COLO668 (cell line): ENCODE results near the gene AK2.
"Not testable (repeated sequence)": the region's sequence is repeated elsewhere in the genome, so short reads cannot be mapped to it uniquely, and the experiment has no call there.

Experiments used
- DNase-seq: peaks from one replicate; lab custom pipeline; 2025; ENCODE audit not compliant: unreplicated experiment; lab: John Stamatoyannopoulos, UW

The AK2 gene

GRCh38 chr1:33025180-33025569 lies 11.5 kb downstream of the AK2 start:
- no peak for DNase-seq

DNA sequence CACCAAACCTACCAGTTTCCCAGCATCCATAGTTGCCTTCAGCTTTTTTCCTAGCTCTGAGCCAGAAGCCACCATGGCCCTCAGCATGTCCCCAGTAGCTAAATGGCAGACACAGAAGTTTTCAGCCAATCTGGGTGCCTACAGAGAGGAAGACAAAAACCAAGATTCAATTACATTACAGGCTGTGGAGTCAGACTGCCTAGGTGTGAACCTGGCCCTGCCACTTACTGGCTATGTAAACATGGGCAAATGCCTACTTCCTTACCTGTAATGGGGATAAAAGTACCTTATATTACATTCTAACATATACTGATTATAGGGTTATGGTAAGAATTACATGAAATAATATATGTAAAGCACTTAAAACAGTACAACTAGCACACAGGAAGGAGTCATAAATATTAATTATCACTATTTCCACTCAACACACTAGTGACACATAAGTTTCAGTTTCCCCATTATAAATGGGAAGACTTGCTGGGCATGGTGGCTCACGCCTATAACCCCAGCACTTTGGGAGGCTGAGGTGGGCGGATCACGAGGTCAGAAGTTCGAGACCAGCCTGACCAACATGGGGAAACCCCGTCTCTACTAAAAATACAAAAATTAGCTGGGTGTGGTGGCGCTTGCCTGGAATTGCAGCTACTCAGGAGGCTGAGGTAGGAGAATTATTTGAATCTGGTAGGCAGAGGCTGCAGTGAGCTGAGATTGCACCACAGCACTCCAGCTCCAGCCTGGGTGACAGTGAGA lies 12.1 kb downstream of the AK2 start:
- not testable (repeated sequence) for DNase-seq

DNA sequence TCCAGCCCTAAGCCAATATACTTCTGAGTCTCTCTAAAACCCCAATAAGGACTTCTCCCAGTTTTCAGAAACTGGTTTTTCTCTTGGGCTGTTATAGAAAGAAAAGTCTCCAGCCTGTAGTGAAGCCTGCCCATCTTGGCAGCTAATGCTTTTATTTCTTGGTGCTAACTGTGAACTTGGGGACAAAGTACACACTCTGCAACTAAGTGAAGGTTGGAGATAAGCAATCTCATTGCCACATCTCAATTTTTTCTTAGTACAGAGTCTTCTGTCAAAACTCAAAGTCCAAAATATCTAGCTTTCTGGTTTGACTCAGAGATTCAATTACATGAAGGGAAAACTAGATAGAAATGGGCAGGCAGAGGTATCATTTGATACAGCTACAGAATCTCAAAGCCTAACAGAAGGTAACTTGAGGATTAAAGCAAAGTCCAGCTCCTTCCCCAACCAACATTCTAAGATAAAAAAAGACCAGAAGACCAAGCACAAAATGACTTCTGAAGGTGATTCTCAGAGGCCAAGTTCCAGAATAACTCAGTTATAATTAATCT lies 14.0 kb downstream of the AK2 start:
- DNase-seq: no peak

DNA sequence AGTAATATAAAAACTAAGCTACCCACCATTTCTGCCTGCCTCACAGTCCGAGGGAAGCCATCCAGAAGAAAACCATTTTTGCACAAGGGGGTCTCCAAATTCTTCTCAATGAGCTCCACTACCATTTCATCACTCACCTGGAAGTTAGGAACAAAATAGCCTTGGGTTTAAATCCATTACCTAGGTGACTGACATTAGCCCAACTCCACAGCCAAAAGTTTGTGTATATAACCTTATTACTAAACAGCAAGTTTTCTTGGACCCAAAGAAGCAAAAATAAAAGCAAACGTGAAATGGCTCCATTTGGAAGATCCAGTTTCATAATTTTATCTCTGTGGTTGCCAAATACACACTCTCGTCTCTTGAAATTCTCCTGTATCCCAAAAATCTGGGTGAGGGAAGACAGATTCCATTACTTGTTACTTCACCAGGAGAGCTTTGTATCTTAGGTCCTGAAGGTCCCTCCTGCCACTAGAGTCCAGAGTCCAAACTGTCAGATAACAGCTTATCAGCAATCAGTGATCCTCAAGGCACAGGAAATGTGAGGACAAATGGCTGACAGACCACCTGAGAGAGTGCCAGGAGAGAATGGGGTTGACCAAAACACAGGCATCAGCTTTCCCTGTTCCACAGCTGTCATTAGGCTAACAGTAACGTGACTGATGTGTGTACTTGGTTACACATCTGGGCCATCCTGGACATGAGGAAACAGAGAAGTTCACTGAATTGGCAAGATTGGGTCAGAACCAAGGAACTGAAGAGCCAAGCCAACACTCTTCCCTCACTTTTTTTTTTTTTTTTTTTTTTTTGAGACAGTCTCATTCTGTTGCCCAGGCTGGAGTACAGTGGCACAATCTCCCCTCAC lies 14.9 kb downstream of the AK2 start:
- DNase-seq: no peak

GRCh38 chr1:33018112-33018511 lies 18.6 kb downstream of the AK2 start:
- DNase-seq: no peak

DNA sequence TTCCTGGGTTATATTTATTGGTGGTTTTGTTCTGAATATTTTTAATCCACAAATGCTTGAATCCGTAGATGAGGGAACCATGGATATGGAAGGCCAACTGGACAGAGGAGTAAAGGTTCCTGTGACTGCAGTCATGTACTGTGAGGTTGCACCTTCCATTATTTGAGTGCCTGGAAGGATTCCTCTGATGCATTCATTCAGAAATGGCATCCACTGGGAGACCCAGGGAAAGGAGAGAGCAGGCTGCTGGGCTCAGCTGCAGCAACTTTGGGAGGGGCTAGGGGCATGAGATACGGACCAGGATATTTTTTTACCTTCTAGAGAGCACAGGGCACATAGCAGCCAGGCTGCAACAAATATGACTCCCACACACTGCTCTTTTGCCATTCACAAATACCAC lies 19.5 kb downstream of the AK2 start:
- DNase-seq: no peak

DNA sequence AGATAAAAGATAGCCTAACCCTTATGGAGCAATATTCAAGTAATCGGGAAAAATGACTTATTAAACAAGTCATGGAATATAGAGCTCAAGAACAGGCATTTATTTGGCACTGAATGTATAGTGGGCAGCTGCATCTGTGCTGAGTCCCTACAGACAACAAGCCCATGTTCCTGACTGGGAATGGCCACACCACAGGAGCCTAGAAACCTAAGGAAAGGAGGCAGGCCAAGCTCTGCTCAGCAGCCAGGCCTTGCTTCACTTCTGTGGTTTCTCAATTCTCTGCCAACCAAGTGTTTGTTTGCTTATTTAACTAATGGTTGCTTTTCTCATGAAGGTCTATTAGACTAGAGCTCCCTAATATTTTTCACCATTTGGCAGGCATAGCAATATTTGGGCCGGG lies 21.5 kb downstream of the AK2 start:
- DNase-seq: no peak

- no peak for DNase-seq
Observed at GRCh38 chr1:33014464-33015163, 22.1 kb downstream of the AK2 start.

DNA sequence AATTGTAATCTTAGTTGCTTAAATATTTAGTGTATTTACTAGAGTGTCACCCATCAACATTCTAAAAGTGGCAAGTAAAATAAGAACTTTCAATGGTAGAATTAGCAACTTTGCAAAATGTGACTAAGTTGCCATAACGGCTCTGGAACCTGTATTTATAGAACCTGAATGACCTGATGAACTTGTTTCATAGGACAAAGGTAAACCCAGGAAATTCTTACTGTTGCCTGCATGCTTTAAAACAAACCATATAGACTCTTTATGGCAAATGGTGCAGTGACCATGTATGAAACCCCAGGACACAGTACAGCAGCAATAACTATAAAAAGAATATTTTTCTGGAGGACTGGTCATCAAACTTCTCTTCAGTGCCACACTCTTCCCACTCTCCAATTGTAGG lies 22.9 kb downstream of the AK2 start:
- DNase-seq: no peak

DNA sequence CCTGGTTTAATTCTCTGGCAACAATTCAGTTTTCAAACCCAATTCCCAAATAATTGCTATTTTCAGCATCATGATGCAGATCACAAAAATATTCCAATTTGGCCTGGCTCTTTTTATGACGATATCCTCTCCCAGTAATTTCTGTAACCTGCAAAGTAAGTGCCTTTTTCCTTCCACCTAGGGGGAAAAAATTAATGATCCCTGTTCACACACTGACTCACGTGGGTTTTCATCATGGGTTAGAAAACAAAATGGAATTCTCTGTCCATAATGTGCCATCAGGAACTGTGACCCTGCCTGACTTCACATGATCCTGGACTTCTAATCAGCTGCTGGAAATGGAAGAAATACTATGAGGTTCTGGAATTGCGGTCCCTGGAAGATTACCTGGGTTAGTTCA lies 24.5 kb downstream of the AK2 start:
- DNase-seq: no peak

DNA sequence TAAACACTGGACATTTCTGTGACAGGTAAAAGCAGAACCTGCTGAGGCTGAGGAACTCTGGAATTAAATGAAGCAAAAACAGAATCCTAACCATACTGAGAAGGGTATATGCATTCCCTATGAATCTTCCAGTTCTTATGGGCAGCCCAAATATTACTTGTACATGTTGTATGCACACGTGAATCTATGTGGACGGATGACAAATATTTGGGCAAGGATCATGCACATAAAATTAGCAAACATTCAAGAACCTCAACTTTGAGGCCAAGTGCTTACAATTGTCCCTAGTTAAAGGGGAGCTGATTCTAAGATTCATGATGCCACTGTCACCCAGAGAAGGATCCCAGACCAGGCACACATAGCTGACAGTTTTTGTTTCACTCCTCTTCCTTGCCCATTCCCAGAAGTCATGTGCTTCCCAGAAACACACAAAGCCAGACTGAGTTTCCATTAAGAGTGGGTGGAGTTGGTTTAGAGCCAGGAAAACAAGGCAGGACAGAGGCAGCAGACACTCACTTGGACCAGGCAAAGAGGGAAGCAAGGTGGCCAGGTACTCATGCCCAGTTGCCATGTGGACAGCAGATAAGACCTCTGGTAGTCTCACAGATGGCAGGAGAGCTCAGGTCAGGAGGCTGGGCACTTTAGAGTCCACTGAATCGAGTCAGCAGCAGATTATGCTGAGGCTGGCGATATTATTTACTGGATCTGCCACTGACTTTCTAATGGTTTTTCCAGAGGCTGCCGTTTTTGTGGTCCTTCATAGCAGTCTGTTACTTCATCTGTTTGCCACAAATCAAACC lies 25.6 kb downstream of the AK2 start:
- no peak for DNase-seq

DNA sequence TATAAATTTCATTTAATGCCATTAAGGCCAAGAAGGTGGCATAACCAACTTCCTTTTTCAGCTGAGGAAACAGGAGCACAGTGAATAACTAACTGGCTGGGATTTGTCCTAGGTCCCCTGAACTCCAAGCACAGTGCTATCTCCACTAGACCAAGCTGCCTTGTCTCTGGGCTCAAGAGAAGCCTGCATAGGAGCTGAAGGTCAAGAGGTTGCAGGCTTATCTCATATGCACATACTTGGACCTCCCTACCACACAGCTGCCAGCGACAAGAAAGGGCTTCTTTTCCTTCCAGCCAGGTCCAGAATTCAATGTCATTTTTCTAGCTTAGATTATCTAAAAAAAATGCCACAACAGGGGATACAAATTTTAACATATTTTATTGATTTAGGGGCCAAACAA lies 27.1 kb downstream of the AK2 start:
- no peak for DNase-seq

DNA sequence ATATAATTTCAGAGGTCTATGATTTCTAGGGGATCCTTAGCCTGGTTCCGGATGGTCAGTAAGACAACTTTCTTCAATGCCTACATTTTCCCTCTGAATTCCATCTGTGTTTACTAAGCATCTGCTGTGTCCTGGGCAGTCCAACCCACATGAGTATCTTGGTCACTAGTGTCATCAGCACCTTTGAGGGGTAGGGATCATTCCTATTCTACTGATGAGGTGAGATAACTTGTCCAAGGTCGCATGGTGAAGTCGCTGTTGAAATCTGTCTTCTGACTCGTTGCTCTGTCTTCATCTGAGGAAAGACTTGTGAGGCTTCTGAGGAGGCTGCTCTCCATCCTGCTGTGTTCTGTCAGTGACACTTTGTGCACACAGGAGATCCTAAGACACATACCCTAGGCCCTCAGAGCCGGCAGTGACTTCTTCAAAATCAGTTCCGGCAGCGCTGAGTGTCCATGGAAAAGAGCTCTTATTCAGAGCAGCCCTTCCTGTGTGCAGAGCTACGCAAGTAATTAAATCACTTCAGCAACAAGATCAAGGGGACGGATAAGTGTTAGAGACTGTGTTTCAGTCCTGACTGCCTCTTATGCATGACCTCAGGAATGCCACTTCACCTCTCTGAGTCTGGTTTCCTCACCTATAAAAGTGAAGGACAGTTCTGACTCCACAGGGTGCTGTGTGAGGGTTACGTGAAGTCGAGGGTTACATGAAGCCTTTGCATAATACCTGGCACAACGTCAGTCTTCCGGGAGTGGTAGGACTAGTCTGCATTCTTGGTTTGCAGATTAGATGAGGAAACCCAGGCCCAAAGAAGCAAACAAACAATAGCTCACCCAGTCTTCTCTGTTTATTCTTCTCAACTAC lies 28.4 kb downstream of the AK2 start:
- DNase-seq: no peak

DNA sequence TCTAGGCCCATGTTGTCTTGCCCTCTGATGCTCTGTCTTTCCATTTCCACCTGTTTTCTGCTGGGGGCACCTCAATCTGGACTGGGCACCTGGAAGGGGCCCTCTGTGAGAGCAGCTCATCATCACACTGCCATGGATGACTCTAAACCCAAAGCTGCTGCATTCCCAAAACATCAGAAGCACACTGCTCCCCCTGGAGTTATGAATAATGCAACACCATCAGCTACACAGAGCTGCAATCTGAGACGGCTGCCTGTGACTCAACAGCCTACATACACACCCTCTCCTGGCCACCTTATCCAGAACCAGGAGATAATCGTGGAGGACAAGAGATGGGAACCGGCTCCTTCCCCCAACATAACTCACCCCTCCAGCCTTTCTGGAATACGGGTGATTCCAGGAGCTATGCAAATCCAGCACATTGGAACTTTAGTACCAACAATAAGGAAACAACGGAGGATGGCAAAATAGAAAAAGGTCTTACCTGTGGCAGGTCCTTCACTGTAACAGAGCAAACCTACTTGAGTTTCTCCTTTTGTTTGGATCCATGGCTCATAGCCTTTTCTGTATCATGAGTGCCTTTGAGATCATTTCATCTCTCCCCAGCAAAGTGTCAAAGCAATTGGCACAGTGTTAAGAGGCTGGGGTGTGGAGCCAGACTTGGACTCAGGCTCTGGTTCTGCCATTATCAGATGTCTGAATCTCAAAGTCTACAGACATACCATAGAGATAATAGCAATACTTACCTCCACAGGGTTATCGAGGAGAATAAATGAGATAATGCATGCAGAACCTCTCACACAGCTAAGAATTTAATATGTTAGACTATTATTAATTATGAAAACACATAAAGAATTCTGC lies 29.3 kb downstream of the AK2 start:
- no peak for DNase-seq

- no peak for DNase-seq
Observed at GRCh38 chr1:33005838-33006421, 30.8 kb downstream of the AK2 start.

GRCh38 chr1:33005117-33005837 lies 31.4 kb downstream of the AK2 start:
- no peak for DNase-seq

GRCh38 chr1:33004613-33005012 lies 32.1 kb downstream of the AK2 start:
- no peak for DNase-seq

DNA sequence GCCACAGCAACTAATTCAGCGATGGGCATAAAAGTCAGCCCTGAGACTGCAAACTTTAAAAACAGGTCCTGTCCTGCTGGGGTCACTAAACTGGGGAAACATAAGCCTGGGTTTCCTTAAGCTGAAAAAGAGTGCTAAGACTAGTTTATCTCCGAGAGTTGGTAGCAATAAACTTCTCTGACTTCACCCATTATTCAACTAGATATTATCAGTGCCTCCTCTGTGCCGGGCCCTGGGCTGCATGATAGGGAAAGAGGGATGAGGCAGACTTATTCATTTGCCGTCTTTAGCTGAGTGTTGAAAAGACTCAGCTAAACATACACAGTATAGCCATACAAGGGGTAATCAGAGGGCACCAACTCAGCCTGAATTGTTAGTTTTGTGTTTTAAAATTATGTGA lies 33.0 kb downstream of the AK2 start:
- no peak for DNase-seq
